Measurements from ENCODE around the gene MAP6D1.

- TF ChIP-seq TAF1 (IDR thresholded peaks at IDR 0.05; ENCODE audit: borderline replicate concordance, low read depth, low read length) (no peak), POLR2A (IDR thresholded peaks at IDR 0.05; ENCODE audit: low read depth, low read length) (no peak)
Observed at GRCh38 chr3:183825456-183826161, at the start of gene MAP6D1.
